Activated CD4-positive, alpha-beta T cell treated with anti-CD3 and anti-CD28 coated beads, Interleukin-2, amount 10 ng/mL, durations not matched to agents 24 days and 14 days (primary cell): ENCODE results near the gene AK3. TPM values are rescaled to one million over a fixed set of nuclear protein-coding genes. Genes with fewer than 3 reads are reported as not detected.
A peak's percentile ranks its signal among the peaks of the same experiment; 100 is the strongest.
"Not testable (repeated sequence)": the region's sequence is repeated elsewhere in the genome, so short reads cannot be mapped to it uniquely, and the experiment has no call there.

Experiments used
- DNase-seq: peaks from one replicate; pipeline ENCODE4 v3.0.0; 2022
- H3K27ac Mint-ChIP-seq: one replicate; pipeline ENCODE4 v1.8.0; 2022; ENCODE audit warnings: mild to moderate bottlenecking, mixed read lengths
- H3K27me3 Mint-ChIP-seq: one replicate; pipeline ENCODE4 v1.8.0; 2022; ENCODE audit warnings: mixed read lengths
- H3K36me3 Mint-ChIP-seq: one replicate; pipeline ENCODE4 v1.8.0; 2022; ENCODE audit warnings: low read depth, mild to moderate bottlenecking, mixed read lengths
- H3K4me1 Mint-ChIP-seq: one replicate; pipeline ENCODE4 v1.8.0; 2021; ENCODE audit warnings: mixed read lengths
- H3K4me3 Mint-ChIP-seq: one replicate; pipeline ENCODE4 v1.8.0; 2022; ENCODE audit warnings: mild to moderate bottlenecking, moderate library complexity, mixed read lengths
- H3K9me3 Mint-ChIP-seq: one replicate; pipeline ENCODE4 v1.8.0; 2021; ENCODE audit warnings: mixed read lengths
- intact Hi-C: fragments of 100-400 bp; cut with micrococcal nuclease; formaldehyde crosslinking; loops from one replicate; pipeline ENCODE4 v1.15.1; 2023
- total RNA-seq: library from RNA; stranded (reverse); gene quantifications from 2 replicates; pipeline ENCODE4 v1.2.3, GENCODE V29; 2022

Gene AK3
- 22.9 and 27.3 TPM in 2 replicates for total RNA-seq

- Mint-ChIP-seq H3K36me3 (peaks cover 2% of the 10 kb centered on the region), H3K27me3 (no peaks in the 10 kb centered on the region), H3K4me1 (peaks cover 31% of the 10 kb centered on the region), H3K27ac (peak within 1 kb of the TSS; percentile 90), H3K4me3 (peak within 1 kb of the TSS; percentile 87), H3K9me3 (no peaks in the 10 kb centered on the region)
- peak; percentile 96 for DNase-seq
- intact Hi-C loops, result loop anchor here (1.0 to 5.0 kb wide), 6 partner anchors 52 to 244 kb away; partner anchors contain the start of genes CDC37L1, JAK2, PLPP6 and SPATA6L
Observed at GRCh38 chr9:4740638-4741364, at the start of gene AK3. TSS of gene AK3 (minus strand) at chr9:4741202. CDS start at chr9:4741087, 115 bp downstream.

GRCh38 chr9:4788703-4789102, 47.7 kb upstream of the AK3 start:
- no peak for DNase-seq
- peaks cover 4% of the 10 kb centered on the region for H3K9me3 Mint-ChIP-seq
- H3K36me3 Mint-ChIP-seq, result no peaks in the 10 kb centered on the region
- H3K4me1 Mint-ChIP-seq, result peaks cover 21% of the 10 kb centered on the region
- intact Hi-C loops, result no loop called here
- no peak overlapping the region for H3K4me3 Mint-ChIP-seq
- peaks cover 22% of the 10 kb centered on the region for H3K27me3 Mint-ChIP-seq
- H3K27ac Mint-ChIP-seq, result no peak overlapping the region

- intact Hi-C loops, result no loop called here
- DNase-seq, result no peak
- Mint-ChIP-seq H3K9me3 (peaks cover 4% of the 10 kb centered on the region), H3K36me3 (no peaks in the 10 kb centered on the region), H3K27ac (peak overlapping the region; percentile 39), H3K4me1 (peaks cover 21% of the 10 kb centered on the region), H3K27me3 (peaks cover 22% of the 10 kb centered on the region), H3K4me3 (no peak overlapping the region)
Observed at GRCh38 chr9:4787876-4788275, 46.9 kb upstream of the AK3 start.

- Mint-ChIP-seq H3K27ac (no peak overlapping the region), H3K4me1 (peaks cover 16% of the 10 kb centered on the region), H3K27me3 (peaks cover 22% of the 10 kb centered on the region), H3K9me3 (peaks cover 8% of the 10 kb centered on the region), H3K36me3 (no peaks in the 10 kb centered on the region), H3K4me3 (no peak overlapping the region)
- DNase-seq, result no peak
- intact Hi-C loops, result no loop called here
Observed at GRCh38 chr9:4786599-4786998, 45.6 kb upstream of the AK3 start.

GRCh38 chr9:4784403-4784802, 43.4 kb upstream of the AK3 start:
- Mint-ChIP-seq H3K4me1 (peaks cover 7% of the 10 kb centered on the region), H3K4me3 (no peak overlapping the region), H3K9me3 (peaks cover 8% of the 10 kb centered on the region), H3K36me3 (no peaks in the 10 kb centered on the region), H3K27me3 (peaks cover 16% of the 10 kb centered on the region), H3K27ac (no peak overlapping the region)
- intact Hi-C loops, result no loop called here
- no peak for DNase-seq

GRCh38 chr9:4783191-4783590, 42.2 kb upstream of the AK3 start:
- H3K27me3 Mint-ChIP-seq, result peaks cover 17% of the 10 kb centered on the region
- intact Hi-C loops, H3K4me3 Mint-ChIP-seq, H3K4me1 Mint-ChIP-seq, DNase-seq, H3K27ac Mint-ChIP-seq, H3K9me3 Mint-ChIP-seq, H3K36me3 Mint-ChIP-seq: not testable (repeated sequence)

GRCh38 chr9:4781408-4781807, 40.4 kb upstream of the AK3 start:
- DNase-seq, result no peak
- Mint-ChIP-seq H3K27me3 (peaks cover 6% of the 10 kb centered on the region), H3K4me3 (no peak overlapping the region), H3K4me1 (no peaks in the 10 kb centered on the region), H3K27ac (no peak overlapping the region), H3K36me3 (no peaks in the 10 kb centered on the region), H3K9me3 (peaks cover 4% of the 10 kb centered on the region)
- intact Hi-C loops, result no loop called here

- Mint-ChIP-seq H3K4me1 (no peaks in the 10 kb centered on the region), H3K4me3 (no peak overlapping the region), H3K36me3 (no peaks in the 10 kb centered on the region), H3K9me3 (peaks cover 4% of the 10 kb centered on the region), H3K27ac (no peak overlapping the region), H3K27me3 (peaks cover 6% of the 10 kb centered on the region)
- no peak for DNase-seq
- intact Hi-C loops, result no loop called here
Observed at GRCh38 chr9:4780651-4781050, 39.6 kb upstream of the AK3 start.

GRCh38 chr9:4774958-4775357, 34.0 kb upstream of the AK3 start:
- DNase-seq, intact Hi-C loops, H3K9me3 Mint-ChIP-seq, H3K4me1 Mint-ChIP-seq, H3K36me3 Mint-ChIP-seq, H3K4me3 Mint-ChIP-seq, H3K27ac Mint-ChIP-seq, H3K27me3 Mint-ChIP-seq: not testable (repeated sequence)

GRCh38 chr9:4774209-4774608, 33.2 kb upstream of the AK3 start:
- no peaks in the 10 kb centered on the region for H3K36me3 Mint-ChIP-seq
- no peak for DNase-seq
- peaks cover 3% of the 10 kb centered on the region for H3K9me3 Mint-ChIP-seq
- H3K4me3 Mint-ChIP-seq, result no peak overlapping the region
- no peaks in the 10 kb centered on the region for H3K27me3 Mint-ChIP-seq
- H3K27ac Mint-ChIP-seq, result no peak overlapping the region
- peaks cover 5% of the 10 kb centered on the region for H3K4me1 Mint-ChIP-seq
- intact Hi-C loops, result no loop called here

GRCh38 chr9:4771788-4772187, 30.8 kb upstream of the AK3 start:
- intact Hi-C loops, result no loop called here
- Mint-ChIP-seq H3K27me3 (no peaks in the 10 kb centered on the region), H3K27ac (no peak overlapping the region)

GRCh38 chr9:4769321-4770080, 28.5 kb upstream of the AK3 start:
- DNase-seq, result no peak
- Mint-ChIP-seq H3K4me3 (no peak overlapping the region), H3K9me3 (no peaks in the 10 kb centered on the region), H3K27ac (no peak overlapping the region), H3K27me3 (no peaks in the 10 kb centered on the region), H3K4me1 (peaks cover 7% of the 10 kb centered on the region), H3K36me3 (no peaks in the 10 kb centered on the region)
- intact Hi-C loops, result loop anchor here (10.0 kb wide), 1 partner anchor 305 kb away; no protein-coding TSS in a partner anchor

More at GRCh38 chr9:4771788-4772187, 30.8 kb upstream of the AK3 start:
- Mint-ChIP-seq H3K4me3 (no peak overlapping the region), H3K36me3 (no peaks in the 10 kb centered on the region), H3K4me1 (peaks cover 7% of the 10 kb centered on the region), H3K9me3 (peaks cover 3% of the 10 kb centered on the region)
- no peak for DNase-seq

- H3K9me3 Mint-ChIP-seq, result no peaks in the 10 kb centered on the region
- no peak overlapping the region for H3K27ac Mint-ChIP-seq
- DNase-seq, result no peak
- peaks cover 7% of the 10 kb centered on the region for H3K4me1 Mint-ChIP-seq
- intact Hi-C loops, result loop anchor here (10.0 kb wide), 1 partner anchor 306 kb away; no protein-coding TSS in a partner anchor
- H3K27me3 Mint-ChIP-seq, result no peaks in the 10 kb centered on the region
- no peak overlapping the region for H3K4me3 Mint-ChIP-seq
- no peaks in the 10 kb centered on the region for H3K36me3 Mint-ChIP-seq
Observed at GRCh38 chr9:4768681-4769080, 27.7 kb upstream of the AK3 start.

GRCh38 chr9:4764033-4764432, 23.0 kb upstream of the AK3 start:
- intact Hi-C loops, result loop anchor here (5.0 to 10.0 kb wide), 2 partner anchors 311 to 423 kb away; partner anchors contain the start of gene INSL6
- H3K9me3 Mint-ChIP-seq, result no peaks in the 10 kb centered on the region
- no peak for DNase-seq
- peaks cover 17% of the 10 kb centered on the region for H3K4me1 Mint-ChIP-seq
- no peak overlapping the region for H3K4me3 Mint-ChIP-seq
- H3K27ac Mint-ChIP-seq, result no peak overlapping the region
- no peaks in the 10 kb centered on the region for H3K36me3 Mint-ChIP-seq
- H3K27me3 Mint-ChIP-seq, result peaks cover 6% of the 10 kb centered on the region
